ENCODE results near the gene TXNDC17. TPM values are rescaled to one million over a fixed set of nuclear protein-coding genes. Genes with fewer than 3 reads are reported as not detected.

Gene TXNDC17
- total and polyA plus RNA-seq, 2 of the 8 experiments (the other 6 are each of a cell fraction or from before 2014, with no cell fraction given), result 182 to 410 TPM

GRCh38 chr17:6681671-6682070, 40.8 kb downstream of the TXNDC17 start:
- Histone ChIP-seq H3K27me3 (replicated peaks in 1 of 4; ENCODE audit: control insufficient read depth in 3 of 4, extremely low read depth in 1 of 4, insufficient read depth in 3 of 4, low read length in 3 of 4) (no peaks in the 10 kb centered on the region; a peak in 1 of 7 replicates), H3K23me2 (ENCODE audit: low read depth, low read length) (no peaks in the 10 kb centered on the region), H3K27ac (ENCODE audit: low read depth, low read length) (no peak overlapping the region), H3K9ac (replicated peaks in 1 of 4; ENCODE audit: extremely low read depth in 1 of 4, low read depth in 3 of 4, low read length in 3 of 4) (no peak overlapping the region), H3K79me2 (ENCODE audit: control insufficient read depth in 1 of 2, insufficient read depth in 2 of 2, low read length in 2 of 2) (no peaks in the 10 kb centered on the region), H4K5ac (ENCODE audit: insufficient read length, low read depth, low read length) (no peak overlapping the region), H3K36me3 (ENCODE audit: control insufficient read depth in 2 of 4, insufficient read depth in 4 of 4, low read length in 3 of 4) (no peaks in the 10 kb centered on the region), H3K14ac (ENCODE audit: insufficient read length) (no peak overlapping the region), H3K79me1 (ENCODE audit: low read depth, low read length) (no peaks in the 10 kb centered on the region), H3K18ac (ENCODE audit: extremely low read depth, low read length) (no peak overlapping the region), H4K91ac (replicated peaks; ENCODE audit: insufficient read length, low read length) (no peak overlapping the region), H2BK5ac (ENCODE audit: low read depth, low read length) (no peak overlapping the region), H3K4me3 (ENCODE audit: extremely low read depth in 1 of 4, insufficient read depth in 2 of 4, low read depth in 3 of 4, low read length in 4 of 4) (no peak overlapping the region), H4K8ac (ENCODE audit: extremely low read depth, insufficient read depth, low read length) (no peak overlapping the region), H4K20me1 (replicated peaks in 1 of 2; ENCODE audit: control insufficient read depth in 1 of 2, insufficient read depth in 2 of 2, low read length in 2 of 2) (no peaks in the 10 kb centered on the region), H2BK15ac (ENCODE audit: low read length) (no peak overlapping the region), H2BK12ac (ENCODE audit: low read depth, low read length) (no peak overlapping the region), H2BK20ac (ENCODE audit: low read length) (no peak overlapping the region), H3K23ac (ENCODE audit: insufficient read length) (no peak overlapping the region), H2BK120ac (replicated peaks; ENCODE audit: low read depth, low read length) (no peak overlapping the region), H2AK5ac (ENCODE audit: low read depth, low read length) (no peak overlapping the region), H3K4me2 (ENCODE audit: insufficient read depth in 1 of 2, low read depth in 2 of 2, low read length in 2 of 2) (no peak overlapping the region), H3K56ac (replicated peaks; ENCODE audit: insufficient read length, low read depth, low read length) (no peak overlapping the region), H3K9me3 (ENCODE audit: insufficient read depth in 2 of 2, low read depth in 1 of 2, low read length in 1 of 2) (no peaks in the 10 kb centered on the region), H3K4me1 (replicated peaks in 1 of 4; ENCODE audit: control insufficient read depth in 3 of 4, insufficient read depth in 4 of 4, low read length in 3 of 4) (no peaks in the 10 kb centered on the region; a peak in 2 of 7 replicates), H2AFZ (ENCODE audit: low read length) (no peak overlapping the region), H3K4ac (replicated peaks; ENCODE audit: insufficient read length, low read depth, low read length) (no peak overlapping the region)
- CTCF ChIA-PET (ENCODE audit: partially characterized antibody), result interaction anchor here (1.2 to 2.6 kb wide), 8 partner anchors 9 to 229 kb away, joined by 3 to 13 read pairs (median 5); partner anchors contain the start of gene SLC13A5
- TF ChIP-seq CTBP2 (IDR thresholded peaks at IDR 0.05; ENCODE audit: borderline replicate concordance, insufficient read depth, insufficient read length, low read length) (no peak), GABPA (IDR thresholded peaks at IDR 0.05; ENCODE audit: borderline replicate concordance, insufficient read depth, low read length) (no peak), EZH2 (IDR thresholded peaks at IDR 0.05; ENCODE audit: low read depth, low read length, severe bottlenecking) (no peak), SP4 (IDR thresholded peaks at IDR 0.05; ENCODE audit: low read length) (no peak), EP300 (IDR thresholded peaks at IDR 0.05; ENCODE audit: borderline replicate concordance in 1 of 2, low read depth in 2 of 2, low read length in 2 of 2) (no peak), SIRT6 (IDR thresholded peaks at IDR 0.05; ENCODE audit: low read length) (no peak), ASH2L (IDR thresholded peaks at IDR 0.05; ENCODE audit: low read length) (no peak), TCF12 (IDR thresholded peaks at IDR 0.05; ENCODE audit: low read depth, low read length) (no peak)
- FAIRE-seq (no peak), DNase-seq (ENCODE audit: low read depth in 1 of 2, low spot score in 2 of 2) (no peak)
- WGBS, 2 experiments (ENCODE audit: extremely low coverage in 1 of 2, insufficient coverage in 1 of 2, insufficient read length in 1 of 2, insufficient replicate concordance in 2 of 2, low coverage in 1 of 2, low lambda C conversion rate in 2 of 2, missing lambda C conversion rate in 1 of 2), result 89% methylated on average over 5 of the region's 5 CpGs; no CpG with 5 or more reads in 1 of the 2 experiments
- POLR2A ChIA-PET (ENCODE audit: partially characterized antibody), result interaction anchor here (0.5 kb wide), 1 partner anchor 1211 kb away, joined by 4 read pairs; no protein-coding TSS in a partner anchor
